GM20000 (cell line): ENCODE results near the gene SVIL.
"Not testable (repeated sequence)": the region's sequence is repeated elsewhere in the genome, so short reads cannot be mapped to it uniquely, and the experiment has no call there.

Experiments
- DNase-seq: peaks from one replicate; pipeline ENCODE4 v3.0.0; 2012; ENCODE audit warnings: low spot score
- TF ChIP-seq, protein P1 (sequence below): IDR thresholded peaks from 2 replicates; pipeline ENCODE4 v1.5.1; 2012; ENCODE audit warnings: mild to moderate bottlenecking, control low read depth; ENCODE audit errors: extremely low read depth, missing control alignments

Gene SVIL

DNA sequence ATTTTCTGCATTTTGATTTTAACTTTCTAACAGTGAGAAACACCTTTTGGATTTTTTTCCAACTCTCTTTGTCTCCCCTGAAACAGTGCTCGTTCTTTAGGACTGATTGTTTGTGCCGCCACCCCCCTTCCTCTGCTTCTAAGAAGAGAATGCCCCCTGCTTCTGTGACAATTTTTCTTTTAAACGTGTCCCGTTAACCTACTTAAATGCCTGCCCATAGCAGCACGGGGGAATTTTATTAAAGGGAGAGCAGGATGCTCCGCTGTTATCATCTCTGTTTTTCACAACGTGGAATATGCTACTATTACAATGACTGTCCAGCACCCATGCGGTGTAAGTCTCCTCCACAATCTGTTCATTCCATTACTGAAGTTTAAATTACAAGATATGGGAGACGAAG lies 67.8 kb downstream of the SVIL start:
- TF ChIP-seq, protein P1, sequence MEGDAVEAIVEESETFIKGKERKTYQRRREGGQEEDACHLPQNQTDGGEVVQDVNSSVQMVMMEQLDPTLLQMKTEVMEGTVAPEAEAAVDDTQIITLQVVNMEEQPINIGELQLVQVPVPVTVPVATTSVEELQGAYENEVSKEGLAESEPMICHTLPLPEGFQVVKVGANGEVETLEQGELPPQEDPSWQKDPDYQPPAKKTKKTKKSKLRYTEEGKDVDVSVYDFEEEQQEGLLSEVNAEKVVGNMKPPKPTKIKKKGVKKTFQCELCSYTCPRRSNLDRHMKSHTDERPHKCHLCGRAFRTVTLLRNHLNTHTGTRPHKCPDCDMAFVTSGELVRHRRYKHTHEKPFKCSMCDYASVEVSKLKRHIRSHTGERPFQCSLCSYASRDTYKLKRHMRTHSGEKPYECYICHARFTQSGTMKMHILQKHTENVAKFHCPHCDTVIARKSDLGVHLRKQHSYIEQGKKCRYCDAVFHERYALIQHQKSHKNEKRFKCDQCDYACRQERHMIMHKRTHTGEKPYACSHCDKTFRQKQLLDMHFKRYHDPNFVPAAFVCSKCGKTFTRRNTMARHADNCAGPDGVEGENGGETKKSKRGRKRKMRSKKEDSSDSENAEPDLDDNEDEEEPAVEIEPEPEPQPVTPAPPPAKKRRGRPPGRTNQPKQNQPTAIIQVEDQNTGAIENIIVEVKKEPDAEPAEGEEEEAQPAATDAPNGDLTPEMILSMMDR = no peak

DNA sequence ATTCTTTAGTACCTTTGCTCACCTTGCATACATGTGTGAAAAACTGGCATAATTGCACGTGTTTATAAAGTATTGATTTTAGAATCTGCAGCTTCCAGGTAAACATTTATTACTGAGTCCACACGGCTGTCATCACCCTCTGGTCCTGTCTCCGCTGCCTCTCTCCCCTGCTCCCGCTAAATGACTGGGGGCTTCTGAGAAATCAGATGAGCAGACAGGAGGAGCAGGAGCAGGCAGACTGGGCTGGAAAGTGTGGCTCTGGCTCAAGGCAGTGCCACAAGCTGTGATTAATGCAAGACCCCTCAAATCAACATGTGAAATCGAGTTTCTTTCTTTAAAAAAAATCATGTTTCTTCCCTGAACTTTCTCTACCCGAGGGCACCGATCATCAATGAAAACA lies 68.6 kb downstream of the SVIL start:
- DNase-seq = not testable (repeated sequence)

More for the DNA sequence above, 67.8 kb downstream of the SVIL start:
- no peak for DNase-seq

DNA sequence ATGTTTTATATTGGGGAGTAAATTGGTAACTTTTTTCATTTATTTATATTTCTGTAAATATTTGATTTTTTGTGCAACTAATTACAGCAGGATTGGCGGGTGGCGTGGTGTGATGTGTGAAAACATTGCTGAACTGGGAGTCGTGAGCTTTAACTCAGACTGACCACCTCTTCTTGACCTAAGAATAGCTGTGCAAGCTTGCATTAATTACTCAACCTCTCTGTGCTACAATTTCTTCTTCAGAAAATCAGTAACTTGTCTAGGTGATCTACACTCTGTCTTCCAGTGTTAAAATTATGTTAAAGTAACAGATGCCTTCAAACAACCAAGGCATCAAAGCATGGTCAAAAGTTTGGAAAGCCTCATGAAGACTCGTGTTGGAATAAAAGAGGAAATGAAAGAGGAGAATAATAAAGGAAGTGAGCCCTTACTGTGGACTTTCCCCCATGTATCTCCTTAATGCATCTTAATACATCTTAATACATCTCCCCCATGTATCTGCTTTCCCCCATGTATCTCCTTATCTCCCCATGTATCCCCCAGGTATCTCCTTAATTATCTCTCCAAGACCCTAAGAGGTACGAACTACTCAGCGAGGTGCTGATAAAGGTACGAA lies 71.2 kb downstream of the SVIL start:
- no peak for DNase-seq
- TF ChIP-seq, protein P1 = no peak

DNA sequence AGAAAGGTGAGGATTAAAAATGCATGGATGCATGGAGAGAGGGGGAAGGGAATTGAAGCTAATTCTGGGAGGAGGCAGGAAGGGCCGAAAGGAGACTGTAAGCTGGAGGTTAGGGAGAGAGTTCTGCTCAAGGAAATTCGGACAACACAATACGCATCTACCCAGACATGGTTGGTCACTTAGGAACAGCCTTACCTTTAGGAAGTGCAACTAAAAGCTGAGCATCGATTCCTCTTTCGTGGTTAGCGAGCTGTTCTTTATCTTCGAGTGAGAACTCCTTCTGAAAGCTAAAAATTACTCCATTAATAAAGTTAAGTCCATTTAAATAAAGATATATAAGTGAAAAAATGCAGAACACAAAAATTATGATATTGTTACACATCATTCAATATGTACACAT lies 71.8 kb downstream of the SVIL start:
- DNase-seq = not testable (repeated sequence)

DNA sequence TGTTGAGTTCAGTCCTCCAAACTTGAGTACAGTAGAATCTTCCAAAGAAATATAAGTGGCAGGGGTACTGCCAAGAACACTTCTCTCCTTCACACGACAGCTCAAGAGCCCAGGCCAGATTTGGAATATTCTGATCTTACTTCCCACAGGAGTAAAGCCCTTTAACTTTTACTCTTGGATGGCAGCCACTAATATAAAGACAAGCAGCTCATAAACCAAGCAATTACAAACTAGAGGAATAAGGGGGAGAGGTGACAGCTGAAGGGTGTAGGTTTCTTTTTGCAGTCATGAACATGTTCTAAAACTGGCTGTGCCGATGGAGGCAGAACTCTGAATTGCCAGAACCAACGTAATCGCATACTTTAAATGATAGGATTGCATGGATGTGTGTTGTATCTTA lies 74.8 kb downstream of the SVIL start:
- no peak for DNase-seq
- TF ChIP-seq, protein P1 = no peak

DNA sequence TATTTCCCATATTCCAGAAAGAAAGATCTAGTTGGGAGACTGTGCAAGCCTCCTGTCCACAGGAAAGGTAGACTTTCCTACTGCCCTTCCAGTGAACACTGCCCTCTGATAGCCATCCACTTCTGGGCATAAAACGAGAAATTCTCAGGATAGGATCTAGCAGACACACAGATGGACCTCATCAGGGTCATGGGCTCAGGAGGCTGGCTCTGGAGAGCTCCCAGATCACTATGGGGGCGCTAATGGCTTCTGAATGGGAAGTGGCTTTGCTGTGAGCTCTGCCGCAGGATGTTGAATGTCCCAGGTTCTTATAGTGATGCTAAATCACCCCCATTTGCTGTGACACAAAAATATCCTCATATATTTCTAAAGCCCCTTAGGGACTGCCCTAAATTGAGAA lies 77.1 kb downstream of the SVIL start:
- DNase-seq = no peak

DNA sequence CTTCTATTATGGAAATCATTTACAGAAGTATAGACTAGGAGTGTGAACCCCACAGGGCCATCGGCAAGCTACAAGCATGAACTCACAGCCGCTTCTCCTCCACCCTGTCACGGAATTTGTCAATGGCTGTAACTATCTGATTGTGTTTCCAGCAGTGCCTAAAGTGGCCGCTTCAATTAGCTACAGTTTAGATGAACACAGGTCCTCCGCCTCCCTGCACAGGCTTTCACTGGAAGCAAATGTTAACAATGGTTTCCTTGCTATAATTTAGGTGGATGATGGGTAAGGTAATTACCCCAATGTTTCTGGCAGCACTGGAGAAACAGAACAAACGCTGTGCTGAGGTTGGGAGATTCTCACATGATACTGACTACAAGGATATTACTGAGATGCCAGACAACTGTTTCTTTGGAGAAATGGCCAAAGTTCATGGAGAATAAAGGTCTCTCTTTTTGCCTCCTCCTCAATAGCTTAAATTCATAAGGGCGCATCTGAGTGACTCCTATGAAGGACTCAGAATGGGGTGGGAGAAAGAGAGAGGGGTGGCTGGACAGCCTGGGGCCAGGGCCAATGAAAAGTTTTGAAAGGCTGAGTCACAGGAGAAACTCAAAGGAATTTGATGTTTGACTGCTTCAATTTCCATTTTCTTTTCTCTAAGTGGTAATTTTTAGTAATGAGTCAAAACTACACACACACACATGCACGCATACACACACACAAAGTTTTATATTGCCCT lies 78.9 kb downstream of the SVIL start:
- no peak for DNase-seq
- TF ChIP-seq, protein P1 = no peak

More for the DNA sequence above, 77.1 kb downstream of the SVIL start:
- TF ChIP-seq, protein P1 = no peak

DNA sequence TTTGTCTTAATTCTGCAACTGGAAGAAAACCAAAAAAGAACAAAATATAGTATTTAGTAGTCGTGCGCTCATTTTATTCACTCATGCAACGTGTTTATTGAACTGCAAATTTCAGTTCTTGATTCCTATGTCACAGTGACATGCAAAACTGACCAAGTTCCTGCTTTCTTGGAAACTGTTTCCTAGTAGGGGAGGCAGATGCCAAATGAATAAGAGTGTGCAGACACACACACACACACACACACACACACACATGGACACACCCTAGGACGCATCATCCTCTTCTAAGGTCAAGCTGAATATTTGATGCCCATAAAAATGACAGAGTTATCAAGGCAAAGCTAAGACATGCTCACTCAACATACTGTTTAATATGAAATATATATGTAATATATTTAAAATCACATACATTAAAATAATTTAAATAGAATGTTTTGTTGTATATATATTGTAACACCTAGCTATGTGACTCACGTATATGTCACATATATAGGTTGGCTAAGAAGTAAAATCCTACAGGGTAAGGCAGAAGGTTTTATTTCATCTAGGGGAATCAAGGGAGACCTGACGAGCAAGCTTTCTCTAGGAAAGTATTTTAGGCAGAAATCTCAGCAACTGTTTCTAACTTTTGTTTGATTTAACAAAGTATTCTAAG lies 79.6 kb downstream of the SVIL start:
- TF ChIP-seq, protein P1 = no peak
- DNase-seq = no peak
